Measurements from ENCODE around the gene IL20RA. TPM values are rescaled to one million over a fixed set of nuclear protein-coding genes. Genes with fewer than 3 reads are reported as not detected.

The IL20RA gene
- polyA plus RNA-seq, 3 donors, result not detected

- Histone ChIP-seq H3K27ac (ENCODE audit: low read depth in 1 of 2, low read length in 2 of 2) (no peak overlapping the region), H3K4me3 (replicated peaks in 1 of 3; ENCODE audit: low read depth in 2 of 3, low read length in 3 of 3) (no peak overlapping the region), H3K79me2 (ENCODE audit: insufficient read depth, low read length) (no peaks in the 10 kb centered on the region), H3K9me3 (replicated peaks in 1 of 2; ENCODE audit: control insufficient read depth in 1 of 2, insufficient read depth in 1 of 2, low read length in 2 of 2) (no peaks in the 10 kb centered on the region), H3K4me1 (ENCODE audit: control insufficient read depth in 1 of 2, insufficient read depth in 2 of 2, low read length in 2 of 2) (no peaks in the 10 kb centered on the region), H2AFZ (ENCODE audit: insufficient read depth, low read depth, low read length, poor library complexity, severe bottlenecking) (no peak overlapping the region), H4K20me1 (ENCODE audit: insufficient read depth, low read length) (no peaks in the 10 kb centered on the region), H3K36me3 (replicated peaks in 1 of 2; ENCODE audit: control insufficient read depth in 1 of 2, insufficient read depth in 2 of 2, low read length in 2 of 2) (no peaks in the 10 kb centered on the region), H3K4me2 (replicated peaks; ENCODE audit: extremely low read depth, low read length, poor library complexity, severe bottlenecking) (no peak overlapping the region), H3K27me3 (ENCODE audit: control insufficient read depth in 2 of 2, insufficient read depth in 2 of 2, low read length in 2 of 2) (peaks cover 0 to 5% of the 10 kb centered on the region in 2 donors), H3K9ac (ENCODE audit: insufficient read depth, low read length, poor library complexity, severe bottlenecking) (no peak overlapping the region)
- TF ChIP-seq, protein P1, sequence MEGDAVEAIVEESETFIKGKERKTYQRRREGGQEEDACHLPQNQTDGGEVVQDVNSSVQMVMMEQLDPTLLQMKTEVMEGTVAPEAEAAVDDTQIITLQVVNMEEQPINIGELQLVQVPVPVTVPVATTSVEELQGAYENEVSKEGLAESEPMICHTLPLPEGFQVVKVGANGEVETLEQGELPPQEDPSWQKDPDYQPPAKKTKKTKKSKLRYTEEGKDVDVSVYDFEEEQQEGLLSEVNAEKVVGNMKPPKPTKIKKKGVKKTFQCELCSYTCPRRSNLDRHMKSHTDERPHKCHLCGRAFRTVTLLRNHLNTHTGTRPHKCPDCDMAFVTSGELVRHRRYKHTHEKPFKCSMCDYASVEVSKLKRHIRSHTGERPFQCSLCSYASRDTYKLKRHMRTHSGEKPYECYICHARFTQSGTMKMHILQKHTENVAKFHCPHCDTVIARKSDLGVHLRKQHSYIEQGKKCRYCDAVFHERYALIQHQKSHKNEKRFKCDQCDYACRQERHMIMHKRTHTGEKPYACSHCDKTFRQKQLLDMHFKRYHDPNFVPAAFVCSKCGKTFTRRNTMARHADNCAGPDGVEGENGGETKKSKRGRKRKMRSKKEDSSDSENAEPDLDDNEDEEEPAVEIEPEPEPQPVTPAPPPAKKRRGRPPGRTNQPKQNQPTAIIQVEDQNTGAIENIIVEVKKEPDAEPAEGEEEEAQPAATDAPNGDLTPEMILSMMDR (IDR thresholded peaks at IDR 0.05), result no peak
- H3K9me3 Mint-ChIP-seq, result peaks cover 0 to under 1% (median 0%) of the 10 kb centered on the region in 7 donors
- no peak for DNase-seq
- intact Hi-C loops (cut with micrococcal nuclease), result no loop called here
- no peak overlapping the region for H3K4me3 Mint-ChIP-seq
- WGBS (ENCODE audit: insufficient coverage), result 80% methylated on average over 1 of the region's 2 CpGs
- H3K27ac Mint-ChIP-seq, result no peak overlapping the region
- H3K4me1 Mint-ChIP-seq, result peaks cover 3% of the 10 kb centered on the region
- peaks cover 4 to 34% (median 14%) of the 10 kb centered on the region in 3 donors for H3K27me3 Mint-ChIP-seq (ENCODE audit: low read depth in 3 of 3)
- no peaks in the 10 kb centered on the region for H3K36me3 Mint-ChIP-seq
Measured at GRCh38 chr6:136963259-136963658, 81.5 kb downstream of the IL20RA start.

- H3K27ac ChIP-seq (ENCODE audit: low read depth in 1 of 2, low read length in 2 of 2), result no peak overlapping the region
- WGBS (ENCODE audit: insufficient coverage), result no CpG with 5 or more reads among the region's 4 CpGs
- H3K27ac Mint-ChIP-seq, result no peak overlapping the region
- no peak overlapping the region for H3K9ac ChIP-seq (ENCODE audit: insufficient read depth, low read length, poor library complexity, severe bottlenecking)
- no peak overlapping the region for H3K4me3 ChIP-seq (replicated peaks in 1 of 3; ENCODE audit: low read depth in 2 of 3, low read length in 3 of 3)
- intact Hi-C loops (cut with micrococcal nuclease), result no loop called here
- H3K4me2 ChIP-seq (replicated peaks; ENCODE audit: extremely low read depth, low read length, poor library complexity, severe bottlenecking), result no peak overlapping the region
- peaks cover 9 to 38% (median 14%) of the 10 kb centered on the region in 3 donors for H3K27me3 Mint-ChIP-seq (ENCODE audit: low read depth in 3 of 3)
- H2AFZ ChIP-seq (ENCODE audit: insufficient read depth, low read depth, low read length, poor library complexity, severe bottlenecking), result no peak overlapping the region
- TF ChIP-seq, protein P1 (IDR thresholded peaks at IDR 0.05), result no peak
- no peaks in the 10 kb centered on the region for H3K4me1 Mint-ChIP-seq
- no peak overlapping the region for H3K4me3 Mint-ChIP-seq
- H3K36me3 Mint-ChIP-seq, result no peaks in the 10 kb centered on the region
- no peaks in the 10 kb centered on the region for H3K79me2 ChIP-seq (ENCODE audit: insufficient read depth, low read length)
- H4K20me1 ChIP-seq (ENCODE audit: insufficient read depth, low read length), result no peaks in the 10 kb centered on the region
- no peak for DNase-seq
- H3K36me3 ChIP-seq (replicated peaks in 1 of 2; ENCODE audit: control insufficient read depth in 1 of 2, insufficient read depth in 2 of 2, low read length in 2 of 2), result no peaks in the 10 kb centered on the region
- peaks cover 0 to 2% (median 0%) of the 10 kb centered on the region in 7 donors for H3K9me3 Mint-ChIP-seq
- H3K9me3 ChIP-seq (replicated peaks in 1 of 2; ENCODE audit: control insufficient read depth in 1 of 2, insufficient read depth in 1 of 2, low read length in 2 of 2), result no peaks in the 10 kb centered on the region
- H3K27me3 ChIP-seq (ENCODE audit: control insufficient read depth in 2 of 2, insufficient read depth in 2 of 2, low read length in 2 of 2), result peaks cover 0 to 3% of the 10 kb centered on the region in 2 donors
- no peaks in the 10 kb centered on the region for H3K4me1 ChIP-seq (ENCODE audit: control insufficient read depth in 1 of 2, insufficient read depth in 2 of 2, low read length in 2 of 2)
Measured at GRCh38 chr6:136962661-136963060, 82.1 kb downstream of the IL20RA start.

Measured in CD14-positive monocyte (primary cell).